Body of pancreas (tissue), 4 donors: ENCODE data around the gene LGI2. TPM values are rescaled to one million over a fixed set of nuclear protein-coding genes. Genes with fewer than 3 reads are reported as not detected.

Experiments
- ATAC-seq: fragments of 150-250 bp; one replicate; pipeline ENCODE4 v1.9.1; 2016
- DNase-seq, 4 donors: peaks; one replicate each; pipeline ENCODE4 v3.0.0-alpha.2; 2019
- H3K27ac ChIP-seq, 4 donors: fragments of 200-600 bp; sonication (generic); 1 replicate in 3 of 4; 2 replicates in 1 of 4; pipeline versions ENCODE4 v1.5.1 to v1.6.1; 2016 to 2019; ENCODE audit warnings: mild to moderate bottlenecking in 1 of 4, mixed read lengths in 1 of 4, moderate library complexity in 1 of 4
- H3K27me3 ChIP-seq, 2 donors: fragments of 200-600 bp; sonication (generic); one replicate each; pipeline ENCODE4 v1.6.0; 2016; ENCODE audit warnings: mild to moderate bottlenecking in 1 of 2
- H3K36me3 ChIP-seq, 2 donors: fragments of 200-600 bp; sonication (generic); replicated peaks in 1 of 2; 2 replicates each; pipeline ENCODE4 v1.5.1; 2016; ENCODE audit warnings: low read depth in 2 of 2; ENCODE audit not compliant: insufficient read depth in 1 of 2
- H3K4me1 ChIP-seq: fragments of 200-600 bp; sonication (generic); one replicate; pipeline ENCODE4 v1.6.0; 2016
- H3K4me3 ChIP-seq, 2 donors: fragments of 200-600 bp; sonication (generic); 1 replicate in 1 of 2; 2 replicates in 1 of 2; pipeline ENCODE4 v1.5.1; 2016 to 2019
- H3K9me3 ChIP-seq, 3 donors: fragments of 200-600 bp; sonication (generic); 1 replicate in 2 of 3; 2 replicates in 1 of 3; pipeline ENCODE4 v1.5.1; 2016
- CTCF ChIP-seq, 7 experiments: fragments of 450-650 bp in 4 of 7; fragments of 200-600 bp in 3 of 7; sonication (generic) in 3 of 7; IDR thresholded peaks; one replicate each; pipeline ENCODE4 v1.5.1; 2016 to 2019; ENCODE audit warnings: antibody characterized with exemption in 7 of 7
- POLR2A ChIP-seq, 3 donors: fragments of 450-650 bp; IDR thresholded peaks; one replicate each; pipeline ENCODE4 v1.6.1; 2016; ENCODE audit warnings: antibody characterized with exemption in 3 of 3, mild to moderate bottlenecking in 2 of 3
- WGBS, 2 donors: methylation state at CpG; one replicate each; pipeline ENCODE4 v1.1.5; 2017; 5-methylcytosine and 5-hydroxymethylcytosine counted together
- intact Hi-C: fragments of 100-400 bp; cut with DNase I; formaldehyde crosslinking; loops from one replicate; pipeline ENCODE4 v1.15.1; 2023
- total RNA-seq, 2 donors: library from RNA; depleted of rRNA; stranded (reverse); fragments of >200 nt; gene quantifications; one replicate each; pipeline ENCODE4 v1.1.0, GENCODE V29; 2016

LGI2 gene
- total RNA-seq, 2 donors from 2014 or later: 0.78 to 2.0 TPM

- no peak for DNase-seq
- intact Hi-C loops: loop anchor here (10.0 kb wide), 1 partner anchor 376 kb away; no protein-coding TSS in a partner anchor
- ATAC-seq: no peak
- no peak for TF ChIP-seq POLR2A (IDR thresholded peaks at IDR 0.05)
- peak in 3 of 7 experiments; percentile 10 to 23 (median 17) for TF ChIP-seq CTCF (IDR thresholded peaks at IDR 0.05)
- no peaks in the 10 kb centered on the region for H3K36me3 ChIP-seq
- no peaks in the 10 kb centered on the region for H3K4me1 ChIP-seq
- 58 to 74% methylated on average over 1 of the region's 1 CpG for WGBS, 2 donors
- no peaks in the 10 kb centered on the region for H3K9me3 ChIP-seq
- H3K4me3 ChIP-seq: no peak overlapping the region
- H3K27ac ChIP-seq: no peak overlapping the region
- H3K27me3 ChIP-seq: no peaks in the 10 kb centered on the region
Measured at GRCh38 chr4:24988776-24989175, 42.0 kb downstream of the LGI2 start.

GRCh38 chr4:24984602-24985532, 45.9 kb downstream of the LGI2 start:
- WGBS, 2 donors: 66 to 68% methylated on average over 6 of the region's 6 CpGs
- DNase-seq (no peak), ATAC-seq (no peak)
- TF ChIP-seq POLR2A (IDR thresholded peaks at IDR 0.05) (no peak), CTCF (IDR thresholded peaks at IDR 0.05) (no peak)
- intact Hi-C loops: loop anchor here (10.0 kb wide), 1 partner anchor 380 kb away; no protein-coding TSS in a partner anchor
- H3K27me3 ChIP-seq: no peaks in the 10 kb centered on the region
- H3K36me3 ChIP-seq: no peaks in the 10 kb centered on the region
- H3K4me1 ChIP-seq: no peaks in the 10 kb centered on the region
- H3K4me3 ChIP-seq: no peak overlapping the region
- no peaks in the 10 kb centered on the region for H3K9me3 ChIP-seq
- H3K27ac ChIP-seq: no peak overlapping the region

GRCh38 chr4:24980740-24981139, 50.0 kb downstream of the LGI2 start:
- TF ChIP-seq POLR2A (IDR thresholded peaks at IDR 0.05) (no peak), CTCF (IDR thresholded peaks at IDR 0.05) (no peak)
- DNase-seq: no peak
- 66 to 75% methylated on average over 5 of the region's 5 CpGs for WGBS, 2 donors
- H3K4me1 ChIP-seq: no peaks in the 10 kb centered on the region
- no peak overlapping the region for H3K27ac ChIP-seq
- no peaks in the 10 kb centered on the region for H3K36me3 ChIP-seq
- H3K4me3 ChIP-seq: no peak overlapping the region
- H3K27me3 ChIP-seq: no peaks in the 10 kb centered on the region
- intact Hi-C loops: loop anchor here (10.0 kb wide), 1 partner anchor 384 kb away; no protein-coding TSS in a partner anchor
- no peaks in the 10 kb centered on the region for H3K9me3 ChIP-seq
- no peak for ATAC-seq

GRCh38 chr4:24980064-24980690, 50.6 kb downstream of the LGI2 start:
- Histone ChIP-seq H3K4me1 (no peaks in the 10 kb centered on the region), H3K4me3 (no peak overlapping the region), H3K27ac (peak overlapping the region in 2 of 4 donors; percentile 11 to 76), H3K36me3 (no peaks in the 10 kb centered on the region), H3K27me3 (no peaks in the 10 kb centered on the region), H3K9me3 (no peaks in the 10 kb centered on the region)
- intact Hi-C loops: loop anchor here (10.0 kb wide), 1 partner anchor 385 kb away; no protein-coding TSS in a partner anchor
- 11% methylated on average over 17 of the region's 17 CpGs for WGBS, 2 donors
- DNase-seq: peak; percentile 63 to 71 (median 65)
- ATAC-seq: peak; percentile 74
- TF ChIP-seq CTCF (IDR thresholded peaks at IDR 0.05) (peak; percentile 66 to 87 (median 82)), POLR2A (IDR thresholded peaks at IDR 0.05) (no peak)
